Nephron progenitor cell (in vitro differentiated cells): ENCODE measurements around the gene FOXP1.

Source experiments
- DNase-seq: peaks from one replicate; pipeline ENCODE4 v3.0.0; 2021
- H3K27ac Mint-ChIP-seq: 2 replicates; pipeline ENCODE4 v1.8.0; 2021; ENCODE audit warnings: mild to moderate bottlenecking, moderate library complexity, mixed read lengths
- H3K27me3 Mint-ChIP-seq: 2 replicates; pipeline ENCODE4 v1.8.0; 2021; ENCODE audit warnings: mild to moderate bottlenecking, low read depth, mixed read lengths; ENCODE audit not compliant: poor library complexity
- H3K36me3 Mint-ChIP-seq: 2 replicates; pipeline ENCODE4 v1.8.0; 2021; ENCODE audit warnings: low read depth, mixed read lengths
- H3K4me1 Mint-ChIP-seq: 2 replicates; pipeline ENCODE4 v1.8.0; 2021; ENCODE audit warnings: mixed read lengths
- H3K4me3 Mint-ChIP-seq: 2 replicates; pipeline ENCODE4 v1.8.0; 2021; ENCODE audit warnings: mild to moderate bottlenecking, moderate library complexity, mixed read lengths
- H3K9me3 Mint-ChIP-seq: 2 replicates; pipeline ENCODE4 v1.8.0; 2021; ENCODE audit warnings: mild to moderate bottlenecking, moderate library complexity, mixed read lengths
- TF ChIP-seq, protein P1 (sequence below): fragments of 200-600 bp; sonication (generic); IDR thresholded peaks from 2 replicates; pipeline ENCODE4 v1.5.0; 2021; ENCODE audit warnings: antibody characterized with exemption

The FOXP1 gene

GRCh38 chr3:71310980-71311660, 272.4 kb downstream of the FOXP1 start:
- no peak for DNase-seq
- TF ChIP-seq, protein P1, sequence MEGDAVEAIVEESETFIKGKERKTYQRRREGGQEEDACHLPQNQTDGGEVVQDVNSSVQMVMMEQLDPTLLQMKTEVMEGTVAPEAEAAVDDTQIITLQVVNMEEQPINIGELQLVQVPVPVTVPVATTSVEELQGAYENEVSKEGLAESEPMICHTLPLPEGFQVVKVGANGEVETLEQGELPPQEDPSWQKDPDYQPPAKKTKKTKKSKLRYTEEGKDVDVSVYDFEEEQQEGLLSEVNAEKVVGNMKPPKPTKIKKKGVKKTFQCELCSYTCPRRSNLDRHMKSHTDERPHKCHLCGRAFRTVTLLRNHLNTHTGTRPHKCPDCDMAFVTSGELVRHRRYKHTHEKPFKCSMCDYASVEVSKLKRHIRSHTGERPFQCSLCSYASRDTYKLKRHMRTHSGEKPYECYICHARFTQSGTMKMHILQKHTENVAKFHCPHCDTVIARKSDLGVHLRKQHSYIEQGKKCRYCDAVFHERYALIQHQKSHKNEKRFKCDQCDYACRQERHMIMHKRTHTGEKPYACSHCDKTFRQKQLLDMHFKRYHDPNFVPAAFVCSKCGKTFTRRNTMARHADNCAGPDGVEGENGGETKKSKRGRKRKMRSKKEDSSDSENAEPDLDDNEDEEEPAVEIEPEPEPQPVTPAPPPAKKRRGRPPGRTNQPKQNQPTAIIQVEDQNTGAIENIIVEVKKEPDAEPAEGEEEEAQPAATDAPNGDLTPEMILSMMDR = no peak
- H3K27me3 Mint-ChIP-seq = peaks cover 3% of the 10 kb centered on the region
- peak overlapping the region; percentile 20 for H3K27ac Mint-ChIP-seq
- no peaks in the 10 kb centered on the region for H3K9me3 Mint-ChIP-seq
- H3K4me1 Mint-ChIP-seq = peaks cover 67% of the 10 kb centered on the region
- peaks cover 19% of the 10 kb centered on the region for H3K36me3 Mint-ChIP-seq
- H3K4me3 Mint-ChIP-seq = no peak overlapping the region

DNA sequence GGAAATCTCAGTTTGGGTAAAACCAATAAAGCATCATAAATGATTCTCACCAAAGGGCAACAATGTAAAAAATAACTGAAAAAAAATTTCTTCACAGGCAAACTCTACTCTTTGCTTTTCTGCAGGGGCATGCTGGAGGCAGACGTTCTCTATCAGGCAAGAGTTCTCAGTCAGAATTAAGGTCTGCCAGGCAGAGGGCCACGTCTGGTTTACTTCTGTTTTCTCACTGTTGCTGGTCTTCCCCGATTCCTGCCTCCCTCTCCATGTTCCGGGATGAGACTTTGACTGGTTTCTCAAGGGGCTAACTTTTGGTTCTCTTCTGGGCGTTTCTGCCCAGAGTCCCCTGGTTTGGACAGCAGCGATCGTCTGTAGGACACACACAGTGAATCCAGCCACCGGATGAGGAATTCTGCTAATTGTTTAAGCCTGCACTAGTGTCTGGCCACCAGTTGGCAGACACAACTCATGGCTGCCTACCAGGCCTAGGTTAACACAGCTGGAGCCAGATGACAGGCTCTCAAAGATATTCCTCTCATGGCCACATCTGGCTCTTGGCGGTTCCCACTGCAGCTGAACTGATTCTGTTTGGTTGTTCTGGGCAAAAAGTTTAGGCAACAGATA, 273.1 kb downstream of the FOXP1 start:
- Mint-ChIP-seq H3K9me3 (no peaks in the 10 kb centered on the region), H3K27me3 (peaks cover 3% of the 10 kb centered on the region), H3K27ac (peak overlapping the region; percentile 39), H3K36me3 (peaks cover 19% of the 10 kb centered on the region), H3K4me3 (no peak overlapping the region), H3K4me1 (peaks cover 67% of the 10 kb centered on the region)
- no peak for DNase-seq
- TF ChIP-seq, protein P1 = no peak

DNA sequence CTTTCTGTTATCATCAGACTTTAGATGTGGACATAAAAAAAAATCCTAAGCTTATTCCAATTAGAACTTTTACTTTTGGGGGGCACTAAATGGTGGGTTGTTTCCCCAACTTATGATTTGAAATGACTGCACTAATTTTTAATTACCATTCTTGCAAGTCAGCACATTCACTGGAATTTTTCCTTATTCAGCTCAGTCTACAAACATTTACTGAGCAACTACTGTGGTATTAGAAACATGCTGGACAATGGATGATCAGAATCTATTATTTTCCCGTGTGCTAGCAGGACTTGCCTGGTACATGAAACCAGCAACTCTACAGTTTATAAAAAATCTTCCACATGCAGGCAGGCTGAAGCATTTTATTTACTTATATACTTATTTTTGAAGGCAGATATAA, 273.6 kb downstream of the FOXP1 start:
- no peak overlapping the region for H3K4me3 Mint-ChIP-seq
- no peaks in the 10 kb centered on the region for H3K9me3 Mint-ChIP-seq
- TF ChIP-seq, protein P1 = no peak
- DNase-seq = no peak
- H3K36me3 Mint-ChIP-seq = peaks cover 19% of the 10 kb centered on the region
- peaks cover 67% of the 10 kb centered on the region for H3K4me1 Mint-ChIP-seq
- peaks cover 3% of the 10 kb centered on the region for H3K27me3 Mint-ChIP-seq
- H3K27ac Mint-ChIP-seq = no peak overlapping the region

- peaks cover 19% of the 10 kb centered on the region for H3K36me3 Mint-ChIP-seq
- H3K4me3 Mint-ChIP-seq = no peak overlapping the region
- H3K4me1 Mint-ChIP-seq = peaks cover 69% of the 10 kb centered on the region
- peak overlapping the region; percentile 68 for H3K27ac Mint-ChIP-seq
- peaks cover 3% of the 10 kb centered on the region for H3K27me3 Mint-ChIP-seq
- TF ChIP-seq, protein P1 = no peak
- no peak for DNase-seq
- no peaks in the 10 kb centered on the region for H3K9me3 Mint-ChIP-seq
Measured at GRCh38 chr3:71309342-71309741, 274.2 kb downstream of the FOXP1 start.

- peaks cover 19% of the 10 kb centered on the region for H3K36me3 Mint-ChIP-seq
- no peak for DNase-seq
- H3K4me1 Mint-ChIP-seq = peaks cover 74% of the 10 kb centered on the region
- peaks cover 3% of the 10 kb centered on the region for H3K27me3 Mint-ChIP-seq
- H3K9me3 Mint-ChIP-seq = no peaks in the 10 kb centered on the region
- H3K27ac Mint-ChIP-seq = no peak overlapping the region
- TF ChIP-seq, protein P1 = no peak
- H3K4me3 Mint-ChIP-seq = no peak overlapping the region
Measured at GRCh38 chr3:71308836-71309235, 274.7 kb downstream of the FOXP1 start.
